HepG2 (cell line): ENCODE measurements around the gene RPTOR. TPM values are rescaled to one million over a fixed set of nuclear protein-coding genes. Genes with fewer than 3 reads are reported as not detected.

Experiments used
- HES4 ChIP-seq: sonication (generic); formaldehyde crosslinking; IDR thresholded peaks from 2 replicates; pipeline ENCODE4 v1.9.0; 2021; ENCODE audit warnings: mild to moderate bottlenecking, missing genetic modification reagents, borderline replicate concordance
- KLF12 ChIP-seq: sonication (generic); formaldehyde crosslinking; IDR thresholded peaks from 2 replicates; pipeline ENCODE4 v1.4.0; 2020; ENCODE audit warnings: missing genetic modification reagents, borderline replicate concordance
- MLLT10 ChIP-seq: sonication (generic); formaldehyde crosslinking; IDR thresholded peaks from 2 replicates; pipeline ENCODE4 v1.4.0; 2020; ENCODE audit warnings: missing genetic modification reagents
- NCOR1 ChIP-seq: fragments of 200-600 bp; sonication (generic); IDR thresholded peaks from 2 replicates; pipeline ENCODE4 v1.7.0; 2017; ENCODE audit warnings: antibody characterized with exemption, low read length, borderline replicate concordance
- NFRKB ChIP-seq: fragments of 450-650 bp; IDR thresholded peaks from 2 replicates; pipeline ENCODE4 v1.6.1; 2017
- PHF21A ChIP-seq: sonication (generic); formaldehyde crosslinking; IDR thresholded peaks from 2 replicates; pipeline ENCODE4 v1.5.0; 2020; ENCODE audit warnings: mild to moderate bottlenecking, missing genetic modification reagents
- PHF5A ChIP-seq: IDR thresholded peaks from one replicate; pipeline ENCODE4 v1.6.1; 2018; ENCODE audit warnings: low read depth, missing genetic modification reagents; ENCODE audit not compliant: unreplicated experiment
- POGZ ChIP-seq: sonication (generic); formaldehyde crosslinking; IDR thresholded peaks from 2 replicates; pipeline ENCODE4 v1.4.0; 2020; ENCODE audit warnings: mild to moderate bottlenecking, missing genetic modification reagents
- ZNF207 ChIP-seq: fragments of 450-650 bp; IDR thresholded peaks from 2 replicates; pipeline ENCODE4 v1.6.1; 2016; ENCODE audit warnings: antibody characterized with exemption, borderline replicate concordance
- ZNF234 ChIP-seq: sonication (generic); formaldehyde crosslinking; conservative IDR thresholded peaks from 2 replicates; pipeline ENCODE4 v1.5.1; 2020; ENCODE audit warnings: mild to moderate bottlenecking, missing genetic modification reagents
- ZNF292 ChIP-seq: sonication (generic); formaldehyde crosslinking; IDR thresholded peaks from 2 replicates; pipeline ENCODE4 v1.8.1; 2022; ENCODE audit warnings: mild to moderate bottlenecking, low read depth, missing genetic modification reagents, borderline replicate concordance
- ZNF468 ChIP-seq: sonication (generic); formaldehyde crosslinking; IDR thresholded peaks from 2 replicates; pipeline ENCODE4 v1.8.0; 2022; ENCODE audit warnings: mild to moderate bottlenecking, moderate library complexity, missing genetic modification reagents
- ZNF772 ChIP-seq: sonication (generic); formaldehyde crosslinking; IDR thresholded peaks from 2 replicates; pipeline ENCODE4 v1.5.0; 2020; ENCODE audit warnings: mild to moderate bottlenecking, missing genetic modification reagents
- ZNF782 ChIP-seq: sonication (generic); formaldehyde crosslinking; IDR thresholded peaks from 2 replicates; pipeline ENCODE4 v1.4.0; 2020; ENCODE audit warnings: missing genetic modification reagents, mild to moderate bottlenecking, borderline replicate concordance
- polyA plus RNA-seq, 8 experiments: library from polyadenylated mRNA; depleted of rRNA in 3 of 8; stranded (reverse) in 7 of 8; unstranded in 1 of 8; fragments of >200 nt; fragmentation: Illumina TruSeq in 4 of 8; extraction: Trizol in 4 of 8; gene quantifications; 2 replicates each; pipeline versions ENCODE4 v1.2.1 to v1.2.3, GENCODE V29; 2011 to 2016; ENCODE audit warnings: low read depth in 4 of 8, missing spikeins in 1 of 8, mixed read lengths in 1 of 8; ENCODE audit not compliant: insufficient read depth in 1 of 8
- total RNA-seq, 5 experiments: library from RNA; depleted of rRNA; stranded (reverse); fragments of >200 nt; fragmentation: Illumina TruSeq; extraction: Trizol; gene quantifications; 2 replicates each; pipeline ENCODE4 v1.2.3, GENCODE V29; 2016; ENCODE audit warnings: low read depth in 1 of 5
- TF ChIP-seq, protein P1 (sequence below): IDR thresholded peaks from 2 replicates; pipeline ENCODE4 v1.6.1; 2012; ENCODE audit warnings: low read length, improper control_type of control experiment
- TF ChIP-seq, protein P2 (sequence below): sonication (generic); formaldehyde crosslinking; IDR thresholded peaks from 2 replicates; pipeline ENCODE4 v1.5.0; 2020; ENCODE audit warnings: missing genetic modification reagents
- TF ChIP-seq, protein P3 (sequence below): sonication (generic); formaldehyde crosslinking; IDR thresholded peaks from 2 replicates; pipeline ENCODE4 v1.4.0; 2020; ENCODE audit warnings: mild to moderate bottlenecking, missing genetic modification reagents
- TF ChIP-seq, protein P4 (sequence below): sonication (generic); formaldehyde crosslinking; conservative IDR thresholded peaks from 2 replicates; pipeline ENCODE4 v1.8.1; 2023; ENCODE audit warnings: missing genetic modification reagents
- TF ChIP-seq, protein P5 (sequence below): sonication (generic); formaldehyde crosslinking; IDR thresholded peaks from 2 replicates; pipeline ENCODE4 v1.5.0; 2020; ENCODE audit warnings: mild to moderate bottlenecking, missing genetic modification reagents, moderate library complexity

The RPTOR gene
- total and polyA plus RNA-seq, 2 of the 13 experiments (the other 11 are each of a cell fraction or from before 2014, with no cell fraction given) = 6.6 to 25.3 TPM

DNA sequence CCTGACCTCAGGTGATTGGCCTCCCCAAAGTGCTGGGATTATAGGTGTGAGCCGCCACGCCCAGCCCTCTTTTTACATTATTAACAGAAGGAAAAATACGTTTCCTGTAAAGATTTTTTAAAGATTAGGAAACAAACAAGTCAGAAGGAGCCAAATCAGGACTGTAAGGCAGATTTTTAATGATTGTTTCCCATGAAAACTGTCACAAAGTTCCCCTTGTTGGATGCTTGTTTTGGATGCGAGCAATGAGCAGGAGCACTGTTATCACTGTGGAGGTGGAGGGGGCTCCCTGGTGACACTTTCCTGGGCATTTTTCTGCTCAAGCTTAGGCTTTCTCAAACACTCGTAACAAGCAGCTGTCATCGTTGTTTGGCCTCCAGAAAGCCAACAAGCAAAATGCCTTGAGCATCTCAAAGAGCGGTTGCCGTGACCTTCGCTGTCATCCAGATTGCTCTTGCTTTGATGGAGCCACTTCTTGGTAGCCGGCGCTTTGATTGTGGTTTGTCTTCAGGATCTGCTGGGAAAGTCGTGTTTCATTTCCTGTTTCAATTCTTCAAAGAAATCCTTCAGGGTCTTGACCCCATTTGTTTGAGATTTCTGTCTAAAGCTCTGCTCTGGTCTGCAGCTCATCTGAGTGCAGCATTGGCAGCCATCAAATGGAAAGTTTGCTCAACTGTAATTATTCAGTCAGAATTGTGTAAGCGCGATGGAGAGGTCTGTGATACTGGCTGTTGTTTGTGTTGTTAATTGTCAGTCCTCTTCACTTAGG lies 128.7 kb downstream of the RPTOR start (continued):
- TF ChIP-seq HES4 (CRISPR knock-in tag) (no peak), PHF21A (CRISPR knock-in tag) (peak; percentile 79), ZNF234 (CRISPR knock-in tag) (no peak), ZNF207 (no peak), POGZ (CRISPR knock-in tag) (no peak), ZNF772 (CRISPR knock-in tag) (no peak), KLF12 (CRISPR knock-in tag) (no peak), ZNF468 (CRISPR knock-in tag) (no peak), NCOR1 (peak; percentile 75), PHF5A (CRISPR knock-in tag) (no peak), MLLT10 (CRISPR knock-in tag) (no peak), NFRKB (no peak), ZNF782 (CRISPR knock-in tag) (no peak), ZNF292 (peak; percentile 62; the same call in 1 of the 2 replicates)
- TF ChIP-seq, protein P1, sequence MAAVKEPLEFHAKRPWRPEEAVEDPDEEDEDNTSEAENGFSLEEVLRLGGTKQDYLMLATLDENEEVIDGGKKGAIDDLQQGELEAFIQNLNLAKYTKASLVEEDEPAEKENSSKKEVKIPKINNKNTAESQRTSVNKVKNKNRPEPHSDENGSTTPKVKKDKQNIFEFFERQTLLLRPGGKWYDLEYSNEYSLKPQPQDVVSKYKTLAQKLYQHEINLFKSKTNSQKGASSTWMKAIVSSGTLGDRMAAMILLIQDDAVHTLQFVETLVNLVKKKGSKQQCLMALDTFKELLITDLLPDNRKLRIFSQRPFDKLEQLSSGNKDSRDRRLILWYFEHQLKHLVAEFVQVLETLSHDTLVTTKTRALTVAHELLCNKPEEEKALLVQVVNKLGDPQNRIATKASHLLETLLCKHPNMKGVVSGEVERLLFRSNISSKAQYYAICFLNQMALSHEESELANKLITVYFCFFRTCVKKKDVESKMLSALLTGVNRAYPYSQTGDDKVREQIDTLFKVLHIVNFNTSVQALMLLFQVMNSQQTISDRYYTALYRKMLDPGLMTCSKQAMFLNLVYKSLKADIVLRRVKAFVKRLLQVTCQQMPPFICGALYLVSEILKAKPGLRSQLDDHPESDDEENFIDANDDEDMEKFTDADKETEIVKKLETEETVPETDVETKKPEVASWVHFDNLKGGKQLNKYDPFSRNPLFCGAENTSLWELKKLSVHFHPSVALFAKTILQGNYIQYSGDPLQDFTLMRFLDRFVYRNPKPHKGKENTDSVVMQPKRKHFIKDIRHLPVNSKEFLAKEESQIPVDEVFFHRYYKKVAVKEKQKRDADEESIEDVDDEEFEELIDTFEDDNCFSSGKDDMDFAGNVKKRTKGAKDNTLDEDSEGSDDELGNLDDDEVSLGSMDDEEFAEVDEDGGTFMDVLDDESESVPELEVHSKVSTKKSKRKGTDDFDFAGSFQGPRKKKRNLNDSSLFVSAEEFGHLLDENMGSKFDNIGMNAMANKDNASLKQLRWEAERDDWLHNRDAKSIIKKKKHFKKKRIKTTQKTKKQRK = no peak
- TF ChIP-seq, protein P2, sequence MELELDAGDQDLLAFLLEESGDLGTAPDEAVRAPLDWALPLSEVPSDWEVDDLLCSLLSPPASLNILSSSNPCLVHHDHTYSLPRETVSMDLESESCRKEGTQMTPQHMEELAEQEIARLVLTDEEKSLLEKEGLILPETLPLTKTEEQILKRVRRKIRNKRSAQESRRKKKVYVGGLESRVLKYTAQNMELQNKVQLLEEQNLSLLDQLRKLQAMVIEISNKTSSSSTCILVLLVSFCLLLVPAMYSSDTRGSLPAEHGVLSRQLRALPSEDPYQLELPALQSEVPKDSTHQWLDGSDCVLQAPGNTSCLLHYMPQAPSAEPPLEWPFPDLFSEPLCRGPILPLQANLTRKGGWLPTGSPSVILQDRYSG (CRISPR knock-in tag) = no peak
- TF ChIP-seq, protein P3, sequence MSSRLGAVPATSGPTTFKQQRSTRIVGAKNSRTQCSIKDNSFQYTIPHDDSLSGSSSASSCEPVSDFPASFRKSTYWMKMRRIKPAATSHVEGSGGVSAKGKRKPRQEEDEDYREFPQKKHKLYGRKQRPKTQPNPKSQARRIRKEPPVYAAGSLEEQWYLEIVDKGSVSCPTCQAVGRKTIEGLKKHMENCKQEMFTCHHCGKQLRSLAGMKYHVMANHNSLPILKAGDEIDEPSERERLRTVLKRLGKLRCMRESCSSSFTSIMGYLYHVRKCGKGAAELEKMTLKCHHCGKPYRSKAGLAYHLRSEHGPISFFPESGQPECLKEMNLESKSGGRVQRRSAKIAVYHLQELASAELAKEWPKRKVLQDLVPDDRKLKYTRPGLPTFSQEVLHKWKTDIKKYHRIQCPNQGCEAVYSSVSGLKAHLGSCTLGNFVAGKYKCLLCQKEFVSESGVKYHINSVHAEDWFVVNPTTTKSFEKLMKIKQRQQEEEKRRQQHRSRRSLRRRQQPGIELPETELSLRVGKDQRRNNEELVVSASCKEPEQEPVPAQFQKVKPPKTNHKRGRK (CRISPR knock-in tag) = no peak
- TF ChIP-seq, protein P4, sequence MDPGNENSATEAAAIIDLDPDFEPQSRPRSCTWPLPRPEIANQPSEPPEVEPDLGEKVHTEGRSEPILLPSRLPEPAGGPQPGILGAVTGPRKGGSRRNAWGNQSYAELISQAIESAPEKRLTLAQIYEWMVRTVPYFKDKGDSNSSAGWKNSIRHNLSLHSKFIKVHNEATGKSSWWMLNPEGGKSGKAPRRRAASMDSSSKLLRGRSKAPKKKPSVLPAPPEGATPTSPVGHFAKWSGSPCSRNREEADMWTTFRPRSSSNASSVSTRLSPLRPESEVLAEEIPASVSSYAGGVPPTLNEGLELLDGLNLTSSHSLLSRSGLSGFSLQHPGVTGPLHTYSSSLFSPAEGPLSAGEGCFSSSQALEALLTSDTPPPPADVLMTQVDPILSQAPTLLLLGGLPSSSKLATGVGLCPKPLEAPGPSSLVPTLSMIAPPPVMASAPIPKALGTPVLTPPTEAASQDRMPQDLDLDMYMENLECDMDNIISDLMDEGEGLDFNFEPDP (CRISPR knock-in tag) = 0 out of 2 replicates have a peak, but pooled peaks have one; percentile 65
- TF ChIP-seq, protein P5, sequence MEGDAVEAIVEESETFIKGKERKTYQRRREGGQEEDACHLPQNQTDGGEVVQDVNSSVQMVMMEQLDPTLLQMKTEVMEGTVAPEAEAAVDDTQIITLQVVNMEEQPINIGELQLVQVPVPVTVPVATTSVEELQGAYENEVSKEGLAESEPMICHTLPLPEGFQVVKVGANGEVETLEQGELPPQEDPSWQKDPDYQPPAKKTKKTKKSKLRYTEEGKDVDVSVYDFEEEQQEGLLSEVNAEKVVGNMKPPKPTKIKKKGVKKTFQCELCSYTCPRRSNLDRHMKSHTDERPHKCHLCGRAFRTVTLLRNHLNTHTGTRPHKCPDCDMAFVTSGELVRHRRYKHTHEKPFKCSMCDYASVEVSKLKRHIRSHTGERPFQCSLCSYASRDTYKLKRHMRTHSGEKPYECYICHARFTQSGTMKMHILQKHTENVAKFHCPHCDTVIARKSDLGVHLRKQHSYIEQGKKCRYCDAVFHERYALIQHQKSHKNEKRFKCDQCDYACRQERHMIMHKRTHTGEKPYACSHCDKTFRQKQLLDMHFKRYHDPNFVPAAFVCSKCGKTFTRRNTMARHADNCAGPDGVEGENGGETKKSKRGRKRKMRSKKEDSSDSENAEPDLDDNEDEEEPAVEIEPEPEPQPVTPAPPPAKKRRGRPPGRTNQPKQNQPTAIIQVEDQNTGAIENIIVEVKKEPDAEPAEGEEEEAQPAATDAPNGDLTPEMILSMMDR (CRISPR knock-in tag) = no peak
